Measurements from ENCODE around the gene JUN. TPM values are rescaled to one million over a fixed set of nuclear protein-coding genes. Genes with fewer than 3 reads are reported as not detected.

Gene JUN
- total RNA-seq, 1 experiment from 2014 or later, result 71.5 TPM

DNA sequence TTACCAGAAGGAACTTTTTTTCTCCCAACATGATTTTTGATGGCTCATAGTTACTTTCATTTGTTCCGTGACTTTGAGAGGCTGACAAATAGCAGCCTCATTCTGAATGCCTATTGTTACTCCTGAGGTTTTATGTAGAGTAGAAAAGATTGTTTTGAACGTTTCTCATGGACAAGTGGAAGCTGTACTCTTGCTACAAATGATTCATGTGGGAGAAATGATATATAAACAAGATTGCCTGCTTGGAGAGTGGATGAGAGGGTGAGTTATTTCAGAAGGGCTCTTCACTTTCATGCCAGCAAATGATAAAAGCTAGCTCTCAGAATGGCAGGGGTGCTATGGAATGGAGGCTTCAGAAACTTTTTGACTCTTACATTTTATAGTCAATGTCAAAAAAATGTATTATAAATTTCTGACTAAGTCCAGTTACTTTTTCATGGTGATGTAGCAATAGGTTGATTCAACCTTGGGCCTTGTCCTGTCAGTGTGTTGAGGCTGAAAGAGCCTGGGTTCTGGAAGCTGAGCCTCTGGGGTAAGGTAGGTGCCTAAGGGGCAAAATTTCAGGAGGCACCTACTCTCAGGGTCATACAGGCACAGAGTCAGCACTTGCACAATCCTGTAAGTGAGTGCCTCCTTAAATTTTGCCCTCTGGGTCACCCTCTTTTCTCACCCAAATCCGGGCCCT lies 19.4 kb downstream of the JUN start:
- Mint-ChIP-seq H3K4me1 (ENCODE audit: insufficient read depth, unreplicated experiment) (peaks cover 33% of the 10 kb centered on the region), H3K27me3 (ENCODE audit: insufficient read depth, unreplicated experiment) (no peaks in the 10 kb centered on the region), H3K36me3 (ENCODE audit: insufficient read depth, unreplicated experiment) (no peaks in the 10 kb centered on the region), H3K4me3 (ENCODE audit: unreplicated experiment) (no peak overlapping the region), H3K27ac (ENCODE audit: low read depth, unreplicated experiment) (peak overlapping the region; percentile 5), H3K9me3 (ENCODE audit: unreplicated experiment) (no peaks in the 10 kb centered on the region)
- ChIA-PET POLR2A (interaction anchor here (0.6 to 1.7 kb wide), 6 partner anchors 8 to 532 kb away, joined by 3 to 5 read pairs (median 3); no protein-coding TSS in a partner anchor), CTCF (no interaction called here)
- BruUV-seq (replicated peaks), result no TSS peak
- DNase-seq (ENCODE audit: unreplicated experiment), result peak; percentile 49
- intact Hi-C loops (cut with micrococcal nuclease), result no loop called here
- TF ChIP-seq, protein P1, sequence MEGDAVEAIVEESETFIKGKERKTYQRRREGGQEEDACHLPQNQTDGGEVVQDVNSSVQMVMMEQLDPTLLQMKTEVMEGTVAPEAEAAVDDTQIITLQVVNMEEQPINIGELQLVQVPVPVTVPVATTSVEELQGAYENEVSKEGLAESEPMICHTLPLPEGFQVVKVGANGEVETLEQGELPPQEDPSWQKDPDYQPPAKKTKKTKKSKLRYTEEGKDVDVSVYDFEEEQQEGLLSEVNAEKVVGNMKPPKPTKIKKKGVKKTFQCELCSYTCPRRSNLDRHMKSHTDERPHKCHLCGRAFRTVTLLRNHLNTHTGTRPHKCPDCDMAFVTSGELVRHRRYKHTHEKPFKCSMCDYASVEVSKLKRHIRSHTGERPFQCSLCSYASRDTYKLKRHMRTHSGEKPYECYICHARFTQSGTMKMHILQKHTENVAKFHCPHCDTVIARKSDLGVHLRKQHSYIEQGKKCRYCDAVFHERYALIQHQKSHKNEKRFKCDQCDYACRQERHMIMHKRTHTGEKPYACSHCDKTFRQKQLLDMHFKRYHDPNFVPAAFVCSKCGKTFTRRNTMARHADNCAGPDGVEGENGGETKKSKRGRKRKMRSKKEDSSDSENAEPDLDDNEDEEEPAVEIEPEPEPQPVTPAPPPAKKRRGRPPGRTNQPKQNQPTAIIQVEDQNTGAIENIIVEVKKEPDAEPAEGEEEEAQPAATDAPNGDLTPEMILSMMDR (IDR thresholded peaks at IDR 0.05; ENCODE audit: unreplicated experiment), result no peak

DNA sequence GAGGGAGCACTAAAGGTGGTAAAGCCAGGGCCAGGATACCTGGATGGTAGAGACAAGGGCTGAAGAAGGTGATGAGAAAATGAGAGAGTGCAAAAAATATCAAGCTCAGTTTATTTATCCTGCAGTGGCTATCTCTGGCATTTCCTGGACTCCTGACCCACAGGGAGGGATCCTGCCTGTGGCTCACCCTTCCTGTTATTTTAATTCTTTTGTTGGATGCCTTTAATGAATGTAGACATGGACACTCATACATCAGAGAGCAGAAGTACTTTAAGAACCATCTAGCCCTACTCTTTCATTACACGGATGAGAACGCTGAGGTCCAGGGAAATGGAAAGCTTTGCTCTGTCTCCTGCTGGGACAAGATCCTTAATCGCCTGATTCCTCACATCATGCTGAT lies 20.6 kb downstream of the JUN start:
- Mint-ChIP-seq H3K9me3 (ENCODE audit: unreplicated experiment) (no peaks in the 10 kb centered on the region), H3K36me3 (ENCODE audit: insufficient read depth, unreplicated experiment) (no peaks in the 10 kb centered on the region), H3K27ac (ENCODE audit: low read depth, unreplicated experiment) (peak overlapping the region; percentile 5), H3K27me3 (ENCODE audit: insufficient read depth, unreplicated experiment) (no peaks in the 10 kb centered on the region), H3K4me3 (ENCODE audit: unreplicated experiment) (no peak overlapping the region), H3K4me1 (ENCODE audit: insufficient read depth, unreplicated experiment) (peaks cover 26% of the 10 kb centered on the region)
- ChIA-PET CTCF (interaction anchor here (0.5 to 2.5 kb wide), 10 partner anchors 9 to 935 kb away, joined by 3 to 11 read pairs (median 4); no protein-coding TSS in a partner anchor), POLR2A (interaction anchor here (0.6 to 1.7 kb wide), 10 partner anchors 9 to 995 kb away, joined by 3 to 6 read pairs (median 3); no protein-coding TSS in a partner anchor)
- intact Hi-C loops (cut with micrococcal nuclease), result no loop called here
- peak; percentile 54 for DNase-seq (ENCODE audit: unreplicated experiment)
- TF ChIP-seq, protein P1 (IDR thresholded peaks at IDR 0.05; ENCODE audit: unreplicated experiment), result no peak
- BruUV-seq (replicated peaks), result no TSS peak

DNA sequence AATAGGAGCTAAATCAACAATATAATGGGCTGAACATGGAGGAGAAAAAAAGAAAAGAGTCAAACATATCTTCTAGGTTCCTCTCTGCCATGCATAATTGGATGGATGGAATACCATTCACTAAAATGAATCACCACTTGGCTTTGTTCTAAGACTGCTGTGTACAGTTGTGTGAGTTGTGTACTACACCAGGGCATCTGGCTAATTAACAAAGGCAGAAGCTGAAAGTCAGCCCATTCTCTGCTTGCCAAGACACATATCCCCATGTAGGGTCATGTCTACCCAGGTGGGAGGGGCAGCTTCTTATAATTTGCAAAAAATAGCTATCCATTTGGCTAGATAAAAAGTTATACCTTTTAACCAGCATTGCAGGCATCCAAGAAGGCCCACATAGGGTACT lies 21.0 kb downstream of the JUN start:
- Mint-ChIP-seq H3K27me3 (ENCODE audit: insufficient read depth, unreplicated experiment) (no peaks in the 10 kb centered on the region), H3K36me3 (ENCODE audit: insufficient read depth, unreplicated experiment) (no peaks in the 10 kb centered on the region), H3K4me1 (ENCODE audit: insufficient read depth, unreplicated experiment) (peaks cover 26% of the 10 kb centered on the region), H3K9me3 (ENCODE audit: unreplicated experiment) (no peaks in the 10 kb centered on the region), H3K4me3 (ENCODE audit: unreplicated experiment) (no peak overlapping the region), H3K27ac (ENCODE audit: low read depth, unreplicated experiment) (peak overlapping the region; percentile 5)
- no TSS peak for BruUV-seq (replicated peaks)
- intact Hi-C loops (cut with micrococcal nuclease), result no loop called here
- ChIA-PET POLR2A (interaction anchor here (0.6 to 1.7 kb wide), 10 partner anchors 9 to 244 kb away, joined by 3 to 6 read pairs (median 3); no protein-coding TSS in a partner anchor), CTCF (interaction anchor here (0.5 to 2.5 kb wide), 8 partner anchors 8 to 997 kb away, joined by 3 to 11 read pairs (median 4); no protein-coding TSS in a partner anchor)
- TF ChIP-seq, protein P1 (IDR thresholded peaks at IDR 0.05; ENCODE audit: unreplicated experiment), result no peak
- DNase-seq (ENCODE audit: unreplicated experiment), result peak; percentile 55

DNA sequence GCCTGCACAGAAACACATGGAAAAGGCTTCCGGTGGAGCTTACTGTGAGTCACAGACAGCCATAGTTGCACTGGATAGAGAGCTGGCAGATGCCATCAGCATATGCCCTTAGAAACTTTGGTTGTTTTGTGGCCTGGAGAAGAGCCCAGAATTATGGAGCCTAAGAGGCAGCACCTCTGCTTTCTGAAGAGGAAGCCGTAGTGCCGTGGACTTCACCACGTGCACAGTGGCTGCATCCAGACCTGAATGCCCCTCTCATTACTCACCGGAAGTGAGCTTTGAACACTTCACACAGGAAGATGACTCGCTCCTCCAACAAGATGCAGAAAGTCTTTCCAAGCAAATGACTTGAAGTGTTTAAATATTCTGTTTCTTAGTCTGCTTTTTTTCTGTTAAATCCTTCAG lies 28.4 kb downstream of the JUN start:
- POLR2A ChIA-PET, result interaction anchor here (0.6 to 5.5 kb wide), 15 partner anchors 8 to 996 kb away, joined by 3 to 59 read pairs (median 4); partner anchors contain the start of gene JUN
- intact Hi-C loops (cut with micrococcal nuclease), result no loop called here

More for the DNA sequence above, 28.4 kb downstream of the JUN start:
- H3K36me3 Mint-ChIP-seq (ENCODE audit: insufficient read depth, unreplicated experiment), result peaks cover 5% of the 10 kb centered on the region
- TF ChIP-seq, protein P1 (IDR thresholded peaks at IDR 0.05; ENCODE audit: unreplicated experiment), result no peak
- H3K4me1 Mint-ChIP-seq (ENCODE audit: insufficient read depth, unreplicated experiment), result peaks cover 39% of the 10 kb centered on the region
- H3K9me3 Mint-ChIP-seq (ENCODE audit: unreplicated experiment), result no peaks in the 10 kb centered on the region
- H3K27me3 Mint-ChIP-seq (ENCODE audit: insufficient read depth, unreplicated experiment), result no peaks in the 10 kb centered on the region
- BruUV-seq (replicated peaks), result no TSS peak
- H3K4me3 Mint-ChIP-seq (ENCODE audit: unreplicated experiment), result peak overlapping the region; percentile 49
- peak overlapping the region; percentile 91 for H3K27ac Mint-ChIP-seq (ENCODE audit: low read depth, unreplicated experiment)
- CTCF ChIA-PET, result interaction anchor here (0.6 to 5.9 kb wide), 7 partner anchors 13 to 948 kb away, joined by 3 to 47 read pairs (median 3); no protein-coding TSS in a partner anchor
- DNase-seq (ENCODE audit: unreplicated experiment), result peak; percentile 98
